OCI-LY1 (cell line): ENCODE data around the gene ERI2.

Source experiments
- H2AFZ ChIP-seq: fragments of 200-600 bp; sonication (generic), shearing (Covaris generic); 2 replicates; pipeline ENCODE4 v1.6.0; 2014; ENCODE audit warnings: antibody characterized with exemption, mild to moderate bottlenecking, low read length
- H3F3A ChIP-seq: fragments of 200-600 bp; sonication (generic), shearing (Covaris generic); 2 replicates; pipeline ENCODE4 v1.6.0; 2014; ENCODE audit warnings: mild to moderate bottlenecking, antibody characterized with exemption, low read length, moderate library complexity; ENCODE audit not compliant: insufficient read depth
- H3K27ac ChIP-seq: fragments of 200-600 bp; sonication (generic); 2 replicates; pipeline ENCODE4 v1.5.1; 2014; ENCODE audit warnings: low read length, mixed run types, mild to moderate bottlenecking, low read depth; ENCODE audit not compliant: poor library complexity, severe bottlenecking
- H3K27me3 ChIP-seq: fragments of 200-600 bp; sonication (generic); 2 replicates; pipeline ENCODE4 v1.6.0; 2014; ENCODE audit warnings: antibody characterized with exemption, mild to moderate bottlenecking, low read length, moderate library complexity; ENCODE audit not compliant: insufficient read depth
- H3K36me3 ChIP-seq: fragments of 200-600 bp; sonication (generic); 2 replicates; pipeline ENCODE4 v1.6.1; 2014; ENCODE audit warnings: mild to moderate bottlenecking, antibody characterized with exemption, low read length, moderate library complexity, mixed read lengths; ENCODE audit not compliant: insufficient read depth
- H3K4me1 ChIP-seq: fragments of 200-600 bp; sonication (generic); 2 replicates; pipeline ENCODE4 v1.5.1; 2014; ENCODE audit warnings: mild to moderate bottlenecking, low read length, moderate library complexity; ENCODE audit not compliant: insufficient read depth, severe bottlenecking
- H3K4me2 ChIP-seq: fragments of 200-600 bp; sonication (generic), shearing (Covaris generic); 2 replicates; pipeline ENCODE4 v1.6.1; 2014; ENCODE audit warnings: low read length
- H3K4me3 ChIP-seq: fragments of 200-600 bp; sonication (generic); 2 replicates; pipeline ENCODE4 v1.5.1; 2014; ENCODE audit warnings: low read length, low read depth, mild to moderate bottlenecking, mixed read lengths; ENCODE audit not compliant: poor library complexity, severe bottlenecking
- H3K79me2 ChIP-seq: fragments of 200-600 bp; shearing (Covaris generic); 2 replicates; pipeline ENCODE4 v1.6.1; 2016; ENCODE audit warnings: mixed run types, low read length, mixed read lengths; ENCODE audit not compliant: insufficient read depth
- H3K9ac ChIP-seq: fragments of 200-600 bp; sonication (generic), shearing (Covaris generic); 2 replicates; pipeline ENCODE4 v1.6.1; 2014; ENCODE audit warnings: mild to moderate bottlenecking, low read length, mixed read lengths
- H3K9me2 ChIP-seq: fragments of 200-600 bp; sonication (generic), shearing (Covaris generic); 2 replicates; pipeline ENCODE4 v1.6.1; 2014; ENCODE audit warnings: low read depth, mild to moderate bottlenecking, low read length, mixed read lengths
- H3K9me3 ChIP-seq: fragments of 200-600 bp; shearing (Covaris generic); 2 replicates; pipeline ENCODE4 v1.6.1; 2014; ENCODE audit warnings: low read length, mixed read lengths
- H4K20me1 ChIP-seq: fragments of 200-600 bp; sonication (generic), shearing (Covaris generic); 2 replicates; pipeline ENCODE4 v1.6.0; 2016; ENCODE audit warnings: mild to moderate bottlenecking, low read length; ENCODE audit not compliant: insufficient read depth
- CTCF ChIP-seq: fragments of 200-600 bp; sonication (generic), shearing (Covaris generic); IDR thresholded peaks from 2 replicates; pipeline ENCODE4 v1.5.1; 2017; ENCODE audit warnings: mild to moderate bottlenecking, antibody characterized with exemption, low read length, moderate library complexity, mixed read lengths
- EZH2 ChIP-seq: fragments of 200-600 bp; sonication (generic), shearing (Covaris generic); IDR thresholded peaks from 2 replicates; pipeline ENCODE4 v1.8.0; 2017; ENCODE audit warnings: borderline replicate concordance, mixed run types, mild to moderate bottlenecking, antibody characterized with exemption, low read length, moderate library complexity, mixed read lengths

Gene ERI2

GRCh38 chr16:20806168-20807050 lies at the start of gene ERI2, which contains the start of gene REXO5:
TSS of gene ERI2 (minus strand) at chr16:20806472. CDS start at chr16:20806430, 42 bp downstream.
TSS of gene REXO5 (plus strand) at chr16:20806527. CDS start at chr16:20806954, 427 bp downstream.
- Histone ChIP-seq H2AFZ (peak within 1 kb of the TSS; percentile 17; the same call in 1 of the 2 replicates), H4K20me1 (no peaks in the 10 kb centered on the region), H3K4me3 (peak within 1 kb of the TSS; percentile 81), H3K79me2 (no peaks in the 10 kb centered on the region), H3K36me3 (peaks cover under 1% of the 10 kb centered on the region; the same call in 1 of the 2 replicates), H3K27ac (peak within 1 kb of the TSS; percentile 83), H3K4me2 (peak within 1 kb of the TSS; percentile 72), H3K9me2 (no peaks in the 10 kb centered on the region), H3K9me3 (no peaks in the 10 kb centered on the region), H3K9ac (peak within 1 kb of the TSS; percentile 92), H3K4me1 (peaks cover 18% of the 10 kb centered on the region), H3F3A (no peaks in the 10 kb centered on the region), H3K27me3 (no peaks in the 10 kb centered on the region)
- peak; percentile 55; the same call in 1 of the 2 replicates for TF ChIP-seq CTCF
- TF ChIP-seq EZH2: no peak

GRCh38 chr16:20854963-20855362 lies 48.7 kb upstream of the ERI2 start:
- H4K20me1 ChIP-seq: no peaks in the 10 kb centered on the region
- no peaks in the 10 kb centered on the region for H3K27me3 ChIP-seq
- no peak overlapping the region for H2AFZ ChIP-seq
- H3K9me3 ChIP-seq: no peaks in the 10 kb centered on the region
- peaks cover 10% of the 10 kb centered on the region; the same call in 1 of the 2 replicates for H3K36me3 ChIP-seq
- H3K4me1 ChIP-seq: no peaks in the 10 kb centered on the region
- no peak overlapping the region for H3K27ac ChIP-seq
- no peak overlapping the region for H3K4me3 ChIP-seq
- TF ChIP-seq EZH2: no peak
- no peak for TF ChIP-seq CTCF
- no peaks in the 10 kb centered on the region for H3K9me2 ChIP-seq
- H3F3A ChIP-seq: no peaks in the 10 kb centered on the region
- no peak overlapping the region for H3K9ac ChIP-seq
- no peaks in the 10 kb centered on the region for H3K79me2 ChIP-seq
- H3K4me2 ChIP-seq: no peak overlapping the region

- no peaks in the 10 kb centered on the region for H3K9me2 ChIP-seq
- TF ChIP-seq CTCF: no peak
- TF ChIP-seq EZH2: no peak
- H3K4me2 ChIP-seq: no peak overlapping the region
- no peaks in the 10 kb centered on the region for H3K4me1 ChIP-seq
- H3F3A ChIP-seq: no peaks in the 10 kb centered on the region
- H2AFZ ChIP-seq: no peak overlapping the region
- no peaks in the 10 kb centered on the region for H3K9me3 ChIP-seq
- H3K27ac ChIP-seq: no peak overlapping the region
- H4K20me1 ChIP-seq: no peaks in the 10 kb centered on the region
- H3K36me3 ChIP-seq: 0 out of 2 replicates have a peak, but pooled peaks cover 4% of the 10 kb centered on the region
- H3K9ac ChIP-seq: no peak overlapping the region
- no peak overlapping the region for H3K4me3 ChIP-seq
- H3K79me2 ChIP-seq: no peaks in the 10 kb centered on the region
- no peaks in the 10 kb centered on the region for H3K27me3 ChIP-seq
Measured at GRCh38 chr16:20853981-20854620, 47.8 kb upstream of the ERI2 start.
